MM.1S (cell line): ENCODE data around the gene HYAL3.

ENCODE experiments used
- CTCF ChIP-seq: fragments of 300-600 bp; sonication (generic); IDR thresholded peaks from 2 replicates; pipeline ENCODE4 v1.5.1; 2016; ENCODE audit warnings: antibody characterized with exemption, low read length, mixed read lengths
- EZH2phosphoT487 ChIP-seq: fragments of 300-600 bp; sonication (generic); IDR thresholded peaks from 2 replicates; pipeline ENCODE4 v1.6.1; 2018; ENCODE audit warnings: antibody characterized with exemption, low read length

GRCh38 chr3:50316657-50317242 lies 17.5 kb upstream of the HYAL3 start:
- TF ChIP-seq CTCF, result no peak
- no peak for TF ChIP-seq EZH2phosphoT487
